Measurements from ENCODE around the gene TTLL9. TPM values are rescaled to one million over a fixed set of nuclear protein-coding genes. Genes with fewer than 3 reads are reported as not detected.
A peak's percentile ranks its signal among the peaks of the same experiment; 100 is the strongest.
"Not testable (repeated sequence)": the region's sequence is repeated elsewhere in the genome, so short reads cannot be mapped to it uniquely, and the experiment has no call there.

TTLL9 gene, protein sequence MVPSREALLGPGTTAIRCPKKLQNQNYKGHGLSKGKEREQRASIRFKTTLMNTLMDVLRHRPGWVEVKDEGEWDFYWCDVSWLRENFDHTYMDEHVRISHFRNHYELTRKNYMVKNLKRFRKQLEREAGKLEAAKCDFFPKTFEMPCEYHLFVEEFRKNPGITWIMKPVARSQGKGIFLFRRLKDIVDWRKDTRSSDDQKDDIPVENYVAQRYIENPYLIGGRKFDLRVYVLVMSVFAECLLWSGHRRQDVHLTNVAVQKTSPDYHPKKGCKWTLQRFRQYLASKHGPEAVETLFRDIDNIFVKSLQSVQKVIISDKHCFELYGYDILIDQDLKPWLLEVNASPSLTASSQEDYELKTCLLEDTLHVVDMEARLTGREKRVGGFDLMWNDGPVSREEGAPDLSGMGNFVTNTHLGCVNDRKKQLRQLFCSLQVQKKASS
- polyA plus RNA-seq (ENCODE audit: insufficient read length in 4 of 4): 1 to 10 TPM; 2.2 to 5.9 (median 3.8) TPM

DNA sequence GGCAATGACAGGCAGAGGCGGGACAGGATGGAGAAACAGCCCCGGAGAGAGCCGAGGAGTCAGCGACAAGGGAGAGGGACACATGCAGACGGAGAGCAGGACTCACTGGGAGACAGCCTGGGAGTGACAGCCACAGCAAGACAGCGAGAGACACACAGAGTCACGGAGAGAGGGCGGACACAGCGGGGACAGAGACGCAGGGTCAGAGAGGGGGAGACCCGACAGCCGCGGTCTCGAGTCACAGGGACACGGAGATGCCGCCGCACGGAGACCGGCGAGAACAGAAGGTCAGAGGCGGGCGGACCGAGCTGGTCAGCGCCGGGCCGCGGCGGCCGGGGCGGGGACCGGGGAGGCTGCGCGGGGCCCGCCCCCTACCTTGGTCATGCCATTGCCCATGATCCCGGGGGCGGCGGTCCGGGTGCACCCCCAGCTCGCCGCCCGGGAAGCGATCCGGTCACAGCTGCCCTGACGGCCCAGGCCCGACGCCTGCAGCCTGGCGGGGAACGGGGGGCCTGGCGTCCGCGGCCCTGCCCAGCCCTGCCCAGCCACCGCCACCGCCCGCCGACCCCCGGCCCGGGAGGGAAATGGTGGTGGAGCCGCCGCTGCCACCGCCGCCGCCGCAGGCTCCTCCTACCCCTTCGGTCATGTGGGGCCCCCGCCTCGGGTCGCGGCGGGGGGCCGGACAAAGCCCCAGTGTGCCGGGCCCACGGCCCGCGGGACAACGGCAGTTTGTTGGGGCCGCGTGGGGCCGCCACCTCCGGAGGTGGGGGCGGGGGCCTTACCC lies at the start of gene TTLL9, which contains the start of gene DUSP15:
TTLL9 (plus strand) TSS at position 693 of the 784 bp plus-strand sequence. CDS start 493 bp downstream, outside the sequence.
DUSP15 (minus strand) TSS at position 586 of the 784 bp plus-strand sequence; CDS start at position 396, 190 bp downstream.
- DNase-seq (ENCODE audit: low read depth in 4 of 4, low spot score in 2 of 4): no peak

DNA sequence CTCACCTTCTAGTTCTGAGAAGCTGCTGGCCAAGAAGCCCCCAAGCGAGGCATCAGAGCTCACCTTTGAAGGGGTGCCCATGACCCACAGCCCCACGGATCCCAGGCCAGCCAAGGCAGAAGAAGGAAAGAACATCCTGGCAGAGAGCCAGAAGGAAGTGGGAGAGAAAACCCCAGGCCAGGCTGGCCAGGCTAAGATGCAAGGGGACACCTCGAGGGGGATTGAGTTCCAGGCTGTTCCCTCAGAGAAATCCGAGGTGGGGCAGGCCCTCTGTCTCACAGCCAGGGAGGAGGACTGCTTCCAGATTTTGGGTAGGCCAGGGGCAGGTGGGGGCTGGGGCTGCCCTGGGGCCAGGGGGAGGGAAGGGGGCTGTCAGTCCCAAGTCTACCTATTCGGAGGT lies 49.0 kb upstream of the TTLL9 start:
- no peak for DNase-seq (ENCODE audit: low read depth in 4 of 4, low spot score in 2 of 4)

DNA sequence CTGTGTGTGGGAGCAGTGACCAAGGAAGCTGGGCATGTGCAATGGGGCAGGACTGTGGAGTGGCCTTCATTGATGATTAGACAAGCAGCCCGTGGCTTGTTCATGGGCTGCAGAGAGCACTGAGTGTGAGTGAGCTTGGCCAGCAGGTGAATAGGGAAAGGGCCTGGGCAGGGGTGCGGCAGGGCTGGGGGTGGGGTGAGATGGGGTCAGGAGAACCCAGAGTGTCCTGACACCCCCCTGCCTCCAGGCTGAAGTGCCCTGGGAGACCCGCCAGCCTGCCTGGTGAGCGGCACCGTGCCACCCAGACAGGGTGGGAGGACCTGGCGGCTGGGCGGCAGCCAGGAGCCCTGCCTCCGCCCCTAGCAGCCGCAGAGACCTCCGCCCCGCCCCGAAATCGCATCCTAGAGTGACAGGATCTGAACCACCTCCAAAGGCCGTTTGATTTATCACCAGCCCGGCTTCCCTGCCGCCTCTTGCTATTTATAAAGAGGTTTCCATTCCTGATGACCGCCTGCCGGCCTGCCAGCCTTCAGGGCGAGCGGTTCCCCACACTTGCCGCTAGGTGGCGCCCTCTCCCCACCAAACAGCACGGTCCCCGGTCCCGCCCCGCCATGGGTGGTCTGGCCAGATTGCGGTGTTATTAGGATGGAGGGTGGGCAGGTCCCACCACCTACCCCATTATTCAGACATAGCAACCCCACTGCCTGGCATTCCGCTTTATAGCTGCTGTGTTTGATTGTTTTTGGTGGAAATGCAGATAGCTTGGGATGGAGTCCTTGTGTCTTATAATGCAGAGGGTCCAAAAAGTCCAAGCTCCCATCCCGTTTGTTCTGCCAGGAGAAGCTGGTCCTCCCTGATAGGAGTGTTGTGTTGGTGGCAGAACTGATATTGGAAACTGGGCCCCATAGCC lies 47.8 kb upstream of the TTLL9 start:
- DNase-seq (ENCODE audit: low read depth in 4 of 4, low spot score in 2 of 4): peak in 3 of 4 donors; percentile 70 to 78 (median 74)

DNA sequence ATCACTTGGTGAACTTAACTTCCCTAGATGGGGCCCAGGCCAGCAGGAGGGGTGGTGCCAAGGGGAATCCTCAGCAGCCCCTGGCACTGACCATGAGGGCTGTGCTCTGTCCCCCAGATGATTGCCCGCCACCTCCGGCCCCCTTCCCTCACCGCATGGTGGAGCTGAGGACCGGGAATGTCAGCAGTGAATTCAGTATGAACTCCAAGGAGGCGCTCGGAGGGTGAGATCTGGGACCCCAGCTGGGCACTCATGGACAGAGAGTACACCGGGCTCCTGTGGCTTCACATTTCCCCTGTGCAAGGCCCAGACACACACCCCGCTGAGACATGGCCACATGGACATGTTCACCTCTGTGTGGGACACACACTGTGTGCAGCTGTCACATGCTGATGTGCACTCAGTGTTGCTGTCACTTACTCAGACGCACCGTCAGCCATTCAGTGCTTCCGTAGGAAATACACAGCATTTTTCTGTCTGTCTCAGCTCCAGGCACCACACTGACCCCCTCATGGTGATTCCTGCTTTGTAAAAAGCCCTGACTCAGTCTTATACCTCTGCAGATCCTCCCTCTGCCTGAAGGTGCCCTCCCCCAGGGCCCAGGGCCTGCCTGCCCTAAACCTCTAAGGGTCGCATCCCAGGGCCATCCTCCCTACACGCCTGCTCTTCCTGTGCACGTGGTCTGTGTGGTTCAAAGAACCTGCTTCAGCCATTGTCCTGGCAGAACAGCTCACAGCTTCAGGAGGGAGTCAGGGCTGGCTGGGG lies 46.9 kb upstream of the TTLL9 start:
- DNase-seq (ENCODE audit: low read depth in 4 of 4, low spot score in 2 of 4): no peak

DNA sequence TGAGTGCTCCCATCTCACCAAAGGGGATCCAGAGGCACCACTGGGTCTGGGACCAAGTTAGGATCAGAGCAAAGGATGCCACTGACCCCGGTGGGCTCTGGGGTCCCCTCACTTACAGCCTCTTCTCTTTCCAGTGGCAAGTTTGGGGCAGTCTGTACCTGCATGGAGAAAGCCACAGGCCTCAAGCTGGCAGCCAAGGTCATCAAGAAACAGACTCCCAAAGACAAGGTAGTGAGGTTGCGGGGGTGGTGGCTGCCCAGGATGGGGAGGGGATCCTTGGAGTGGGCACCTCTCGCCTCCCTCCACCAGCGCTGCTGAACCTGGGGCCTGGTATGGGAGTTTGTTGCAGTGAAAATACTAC lies 46.3 kb upstream of the TTLL9 start:
- no peak for DNase-seq (ENCODE audit: low read depth in 4 of 4, low spot score in 2 of 4)

DNA sequence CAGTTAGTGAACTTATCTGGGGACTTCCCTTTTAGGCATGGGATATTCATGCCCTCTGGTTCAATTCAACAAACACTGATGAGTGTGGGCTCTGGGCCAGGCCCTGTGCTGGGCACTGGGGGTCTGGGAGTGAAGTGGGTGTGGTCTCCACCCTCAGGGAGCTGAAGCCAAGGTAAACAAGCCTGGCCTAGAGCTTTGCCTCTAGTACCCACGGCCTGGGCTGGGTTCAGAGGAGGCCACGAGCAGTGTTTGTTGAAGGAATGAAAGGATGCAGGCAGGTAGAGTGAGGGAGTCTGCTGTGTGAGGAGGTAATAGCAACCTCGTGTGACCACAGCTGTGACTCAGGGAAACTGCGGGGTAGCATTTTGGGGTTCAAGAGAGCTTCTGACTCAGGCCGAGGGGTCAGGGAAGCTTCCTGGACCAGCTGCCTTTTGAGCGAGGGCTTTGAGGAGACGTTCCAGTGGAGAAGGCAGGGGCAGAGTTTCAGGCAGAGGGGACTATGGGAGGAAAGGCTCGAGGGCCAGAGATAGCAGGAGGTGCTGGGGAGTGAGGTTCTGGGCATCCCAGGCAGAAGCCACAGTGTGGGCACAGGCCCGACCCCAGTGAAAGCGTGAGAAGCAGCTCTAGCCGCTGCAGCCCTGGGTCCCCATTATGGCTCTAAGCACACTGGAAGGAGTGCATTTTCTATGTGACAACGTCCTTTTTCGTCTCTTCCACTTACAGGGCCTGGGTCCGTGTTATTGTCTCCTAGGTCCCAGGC lies 45.7 kb upstream of the TTLL9 start:
- no peak for DNase-seq (ENCODE audit: low read depth in 4 of 4, low spot score in 2 of 4)

DNA sequence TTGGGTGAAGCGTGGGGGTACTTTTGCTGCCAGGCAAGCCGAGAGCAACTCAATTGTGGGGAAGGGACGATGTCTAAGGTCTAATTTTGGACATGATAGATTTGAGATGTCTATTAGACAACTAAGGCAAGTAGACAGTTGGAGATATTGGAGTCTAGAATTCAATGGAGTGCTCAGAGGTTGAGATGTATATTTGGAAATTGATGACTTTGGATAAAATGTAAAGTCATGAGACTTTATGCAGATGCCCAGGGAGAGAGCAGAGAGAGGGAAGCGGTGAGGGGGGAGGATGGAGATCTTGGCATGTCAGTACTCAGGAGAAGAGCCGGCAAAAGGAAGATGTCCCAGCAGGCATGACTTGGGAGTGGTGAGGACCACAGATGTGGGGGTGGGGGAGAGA lies 44.4 kb upstream of the TTLL9 start:
- no peak for DNase-seq (ENCODE audit: low read depth in 4 of 4, low spot score in 2 of 4)

DNA sequence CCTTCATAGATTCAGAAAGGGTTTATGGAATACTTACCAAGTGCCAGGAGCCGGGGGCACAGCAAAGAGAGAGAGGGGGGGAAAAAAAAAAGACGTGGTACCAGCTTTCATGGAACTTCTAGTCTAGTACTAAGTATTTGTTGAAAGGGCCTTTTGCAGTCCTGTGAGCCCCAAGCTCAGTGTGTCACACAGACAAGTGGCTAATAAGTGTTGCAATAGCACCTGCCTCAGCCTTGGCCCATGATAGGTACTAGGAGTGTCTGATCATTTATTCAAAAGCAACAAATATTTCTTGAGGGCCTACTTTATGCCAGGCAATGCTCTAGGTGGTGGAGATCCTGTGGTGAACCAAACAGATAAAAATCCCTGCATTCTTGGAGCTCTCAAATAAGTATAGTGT lies 43.4 kb upstream of the TTLL9 start:
- DNase-seq (ENCODE audit: low read depth in 4 of 4, low spot score in 2 of 4): no peak

DNA sequence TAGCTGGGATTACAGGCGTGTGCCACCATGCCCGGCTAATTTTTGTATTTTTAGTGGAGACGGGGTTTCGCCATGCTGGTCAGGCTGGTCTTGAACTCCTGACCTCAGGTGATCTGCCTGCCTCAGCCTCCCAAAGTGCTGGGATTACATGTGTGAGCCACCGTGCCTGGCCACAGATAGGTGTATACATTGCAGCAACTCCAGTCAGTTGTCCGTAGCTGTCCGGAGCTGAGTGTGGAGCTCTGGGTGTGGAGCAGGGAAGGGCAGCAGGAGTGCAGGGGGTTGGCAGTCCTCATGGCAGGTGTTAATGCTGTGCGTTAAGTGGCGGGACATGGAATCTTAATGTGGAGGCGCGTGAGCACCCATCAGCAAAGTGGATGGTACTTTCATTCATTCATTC lies 42.4 kb upstream of the TTLL9 start:
- not testable (repeated sequence) for DNase-seq (ENCODE audit: low read depth in 4 of 4, low spot score in 2 of 4)

DNA sequence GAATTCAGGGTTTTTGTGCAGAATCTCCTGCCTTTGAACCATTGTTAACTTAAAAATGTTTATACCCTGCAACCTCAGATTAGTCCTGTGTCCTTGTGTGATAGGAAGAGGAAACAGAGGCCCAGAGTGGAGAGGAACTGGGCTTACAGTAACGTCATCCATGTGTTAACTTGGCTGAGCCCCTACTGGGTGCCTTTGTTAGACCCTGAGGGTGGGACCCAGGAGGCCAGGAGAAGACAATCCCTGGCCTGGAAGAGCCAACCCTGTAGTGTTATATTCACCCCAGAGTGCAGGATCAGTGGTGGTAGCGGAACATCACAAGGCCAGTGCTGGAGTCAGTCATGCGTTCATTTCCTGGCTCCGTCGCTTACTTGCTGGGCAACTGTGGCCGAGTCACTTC lies 40.7 kb upstream of the TTLL9 start:
- DNase-seq (ENCODE audit: low read depth in 4 of 4, low spot score in 2 of 4): no peak

DNA sequence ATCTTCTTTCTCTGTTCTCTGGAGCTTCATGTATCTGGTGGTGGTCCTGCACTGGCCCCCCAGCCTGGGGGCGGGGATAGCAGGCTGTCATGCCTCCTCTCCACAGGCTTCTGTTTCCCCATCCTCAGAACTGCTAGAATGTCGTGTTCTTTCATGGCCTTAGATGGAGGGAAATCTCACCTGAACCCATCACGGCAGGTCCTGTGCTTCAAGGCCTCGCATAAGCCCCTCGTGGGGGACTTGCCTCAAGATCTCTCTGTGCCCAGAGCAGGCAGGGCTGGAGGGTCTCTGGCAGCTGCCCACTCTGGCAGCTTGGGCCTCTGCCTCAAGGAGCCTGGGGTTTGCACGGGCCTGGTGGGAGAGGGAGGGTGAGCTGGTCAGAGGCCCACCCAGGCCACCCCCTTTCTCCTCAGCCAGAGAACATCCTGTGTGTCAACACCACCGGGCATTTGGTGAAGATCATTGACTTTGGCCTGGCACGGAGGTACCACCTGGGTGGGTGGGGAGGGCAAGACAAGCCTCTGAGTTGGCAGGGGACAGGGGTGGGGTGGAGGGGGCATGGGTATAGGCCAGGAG lies 39.9 kb upstream of the TTLL9 start:
- DNase-seq (ENCODE audit: low read depth in 4 of 4, low spot score in 2 of 4): no peak

DNA sequence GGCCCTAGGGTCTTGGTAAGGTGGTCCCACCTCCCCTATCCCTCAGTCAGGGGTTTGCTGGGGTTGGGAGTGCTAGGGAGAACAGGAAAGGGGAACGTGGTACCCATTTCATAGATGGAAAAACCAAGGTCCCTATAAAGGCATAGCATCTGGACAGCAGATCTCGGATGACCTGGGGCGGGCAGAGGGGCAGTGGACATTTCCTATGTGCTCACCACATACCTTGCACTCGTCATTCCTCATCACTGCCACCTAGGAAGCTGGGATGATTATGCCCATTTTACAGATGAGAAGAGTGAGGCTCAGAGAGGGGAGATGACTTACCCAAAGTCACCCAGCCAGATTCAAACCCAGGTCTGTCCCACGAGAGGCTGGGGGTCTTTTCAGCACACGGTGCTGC lies 39.2 kb upstream of the TTLL9 start:
- DNase-seq (ENCODE audit: low read depth in 4 of 4, low spot score in 2 of 4): no peak

DNA sequence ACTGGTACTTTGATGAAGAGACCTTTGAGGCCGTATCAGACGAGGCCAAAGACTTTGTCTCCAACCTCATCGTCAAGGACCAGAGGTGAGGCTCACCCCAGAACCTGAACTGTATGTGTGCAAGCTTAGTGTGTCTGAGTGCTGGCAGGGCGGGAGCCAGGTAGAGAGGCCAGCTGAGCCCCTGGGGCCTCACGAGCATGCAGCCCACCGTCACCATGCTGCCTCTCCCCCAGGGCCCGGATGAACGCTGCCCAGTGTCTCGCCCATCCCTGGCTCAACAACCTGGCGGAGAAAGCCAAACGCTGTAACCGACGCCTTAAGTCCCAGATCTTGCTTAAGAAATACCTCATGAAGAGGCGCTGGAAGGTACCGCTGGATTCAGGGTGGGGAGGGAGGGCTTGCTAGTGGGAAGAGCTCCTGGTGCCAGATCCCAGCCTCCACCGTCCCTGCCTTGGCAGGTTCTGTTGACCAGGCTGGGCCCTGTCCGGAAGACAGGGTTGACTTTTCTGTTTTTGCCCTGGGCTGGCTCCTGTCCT lies 38.6 kb upstream of the TTLL9 start:
- no peak for DNase-seq (ENCODE audit: low read depth in 4 of 4, low spot score in 2 of 4)

DNA sequence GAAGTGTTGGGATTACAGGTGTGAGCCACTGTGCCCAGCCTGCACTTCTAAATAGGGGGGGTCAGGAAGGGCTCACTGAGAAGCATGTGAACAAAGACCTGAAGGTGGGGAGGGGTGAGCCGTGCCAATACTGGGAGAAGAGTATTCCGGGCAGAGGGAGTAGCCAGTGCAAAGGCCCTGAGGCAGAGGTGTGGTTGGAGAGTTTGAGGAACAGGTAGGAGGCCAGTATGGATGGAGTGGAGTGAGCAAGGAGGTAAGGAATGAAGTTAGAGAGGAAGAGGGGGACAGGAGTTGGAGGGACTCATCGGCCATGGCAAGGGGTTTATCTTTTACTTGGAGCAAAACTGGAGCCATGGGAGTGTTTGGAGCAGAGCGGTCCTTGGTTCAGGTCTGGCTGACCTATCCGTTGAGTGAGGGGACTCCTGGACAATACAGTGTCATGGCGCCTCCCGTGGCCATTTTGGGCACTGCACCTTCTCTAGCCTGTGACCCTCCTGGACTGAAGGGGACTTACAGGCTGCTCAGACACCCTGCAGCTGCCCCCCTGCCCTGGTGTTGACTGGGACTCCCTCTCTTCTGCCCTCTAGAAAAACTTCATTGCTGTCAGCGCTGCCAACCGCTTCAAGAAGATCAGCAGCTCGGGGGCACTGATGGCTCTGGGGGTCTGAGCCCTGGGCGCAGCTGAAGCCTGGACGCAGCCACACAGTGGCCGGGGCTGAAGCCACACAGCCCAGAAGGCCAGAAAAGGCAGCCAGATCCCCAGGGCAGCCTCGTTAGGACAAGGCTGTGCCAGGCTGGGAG lies 37.1 kb upstream of the TTLL9 start:
- DNase-seq (ENCODE audit: low read depth in 4 of 4, low spot score in 2 of 4): peak in 1 of 4 donors; percentile 53

DNA sequence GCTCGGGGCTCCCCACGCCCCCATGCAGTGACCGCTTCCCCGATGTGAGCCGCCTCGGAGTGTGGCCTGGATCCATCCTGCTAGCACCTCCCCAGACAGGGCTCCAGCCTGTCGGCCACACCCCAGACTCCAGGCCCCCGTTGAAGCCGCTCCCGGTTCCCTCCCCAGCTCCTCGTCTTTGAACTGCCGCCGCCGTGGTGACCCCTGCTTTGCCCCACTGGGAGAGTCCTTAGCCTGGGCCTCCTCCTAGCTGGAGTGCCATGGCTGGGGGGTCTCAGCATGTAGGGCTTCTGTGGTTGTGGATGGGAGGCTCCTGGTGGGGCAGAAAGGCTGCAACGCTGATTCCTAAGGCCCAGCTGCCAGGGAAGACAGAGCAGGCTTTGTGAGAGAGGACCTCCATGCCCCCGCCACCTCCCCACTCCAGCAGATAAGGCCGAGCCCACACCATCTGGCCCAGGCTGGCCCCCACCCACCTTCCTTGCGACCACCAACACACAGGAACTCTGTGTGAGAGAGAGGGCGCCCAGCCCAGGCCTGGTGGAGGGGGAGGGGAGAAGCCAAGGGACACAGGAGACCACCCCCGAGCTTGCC lies 36.4 kb upstream of the TTLL9 start:
- DNase-seq (ENCODE audit: low read depth in 4 of 4, low spot score in 2 of 4): no peak

DNA sequence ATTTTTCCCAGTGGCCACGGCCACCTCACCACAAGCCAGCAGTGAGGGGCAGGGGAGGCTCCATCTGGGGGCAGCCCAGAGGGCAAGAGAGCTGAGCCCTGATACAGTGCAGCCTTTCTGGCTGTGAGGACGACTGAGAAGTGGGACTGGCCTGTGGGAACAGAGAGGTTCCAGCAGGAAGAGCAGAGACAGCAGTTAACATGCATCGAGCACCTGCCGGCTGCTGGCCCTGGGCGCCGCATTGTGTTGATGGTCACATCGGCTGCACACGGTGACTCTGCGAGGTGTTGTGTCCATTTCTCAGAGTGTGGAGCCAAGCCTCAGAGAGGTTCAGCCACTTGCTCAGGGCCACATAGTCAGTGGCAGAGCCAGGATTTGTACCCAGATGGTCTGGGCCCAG lies 34.9 kb upstream of the TTLL9 start:
- DNase-seq (ENCODE audit: low read depth in 4 of 4, low spot score in 2 of 4): no peak

Data from left renal cortex interstitium (tissue), 4 donors.